GM21381 (cell line): ENCODE measurements around the gene ASF1B.

Experiments used
- ATAC-seq: cut with Tn5 transposase; IDR thresholded peaks from one replicate; pipeline ENCODE4 v1.9.1; 2021; ENCODE audit warnings: mild to moderate bottlenecking, moderate library complexity; ENCODE audit not compliant: unreplicated experiment

Gene ASF1B

DNA sequence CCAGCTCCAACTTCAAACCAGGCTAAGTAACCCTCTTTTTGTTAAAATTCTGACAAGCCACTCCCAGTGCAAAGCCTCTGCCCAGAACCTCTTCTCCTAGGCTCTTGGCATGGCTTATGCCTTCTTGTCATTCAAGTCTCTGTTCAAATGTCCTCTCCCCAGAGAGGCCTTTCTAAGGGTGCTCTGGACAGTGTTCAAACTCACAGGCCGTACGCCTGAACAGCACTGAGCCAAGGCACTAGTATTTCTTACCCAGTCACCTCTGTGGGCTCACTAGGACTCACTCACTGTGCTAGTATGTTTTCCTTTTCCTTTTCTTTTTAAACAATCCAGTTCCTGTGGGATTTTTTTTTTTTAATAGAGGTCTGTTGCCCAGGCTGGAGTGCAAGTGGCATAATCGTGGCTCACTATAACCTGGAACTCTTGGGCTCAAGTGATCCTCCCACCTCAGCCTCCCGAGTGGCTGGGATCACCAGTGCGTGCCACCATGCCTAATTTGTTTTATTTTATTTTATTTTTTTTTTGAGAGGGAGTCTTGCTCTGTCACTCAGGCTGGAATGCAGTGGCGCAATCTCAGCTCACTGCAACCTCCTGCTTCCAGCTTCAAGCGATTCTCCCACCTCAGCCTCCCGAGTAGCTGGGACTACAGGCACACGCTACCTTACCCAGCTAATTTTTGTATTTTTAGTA is 2.3 kb upstream of the ASF1B start:
- ATAC-seq, result no peak

GRCh38 chr19:14135985-14136508 is 342 bp downstream of the ASF1B start:
- peak; percentile 0 for ATAC-seq

- no peak for ATAC-seq
Measured at GRCh38 chr19:14135355-14135754, 1.0 kb downstream of the ASF1B start.

GRCh38 chr19:14127929-14128509 is 8.4 kb downstream of the ASF1B start:
- no peak for ATAC-seq

- ATAC-seq, result no peak
Measured at GRCh38 chr19:14127176-14127575, 9.2 kb downstream of the ASF1B start.

GRCh38 chr19:14122924-14123323 is 13.5 kb downstream of the ASF1B start:
- no peak for ATAC-seq

DNA sequence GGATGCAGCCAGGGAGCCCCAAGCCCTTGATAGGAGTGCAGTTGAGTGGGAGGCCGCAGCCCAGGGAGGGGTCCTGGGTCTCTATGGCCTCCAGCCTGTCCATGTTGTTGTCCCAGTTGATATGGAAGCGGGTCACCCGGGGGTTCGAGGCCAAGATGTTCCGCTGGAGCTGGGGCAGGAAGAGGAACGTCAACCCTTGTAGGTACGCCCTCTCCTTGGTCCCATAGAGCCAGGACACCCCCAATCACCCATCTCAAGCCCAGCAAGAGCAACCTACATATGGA is 15.9 kb downstream of the ASF1B start:
- ATAC-seq, result no peak

DNA sequence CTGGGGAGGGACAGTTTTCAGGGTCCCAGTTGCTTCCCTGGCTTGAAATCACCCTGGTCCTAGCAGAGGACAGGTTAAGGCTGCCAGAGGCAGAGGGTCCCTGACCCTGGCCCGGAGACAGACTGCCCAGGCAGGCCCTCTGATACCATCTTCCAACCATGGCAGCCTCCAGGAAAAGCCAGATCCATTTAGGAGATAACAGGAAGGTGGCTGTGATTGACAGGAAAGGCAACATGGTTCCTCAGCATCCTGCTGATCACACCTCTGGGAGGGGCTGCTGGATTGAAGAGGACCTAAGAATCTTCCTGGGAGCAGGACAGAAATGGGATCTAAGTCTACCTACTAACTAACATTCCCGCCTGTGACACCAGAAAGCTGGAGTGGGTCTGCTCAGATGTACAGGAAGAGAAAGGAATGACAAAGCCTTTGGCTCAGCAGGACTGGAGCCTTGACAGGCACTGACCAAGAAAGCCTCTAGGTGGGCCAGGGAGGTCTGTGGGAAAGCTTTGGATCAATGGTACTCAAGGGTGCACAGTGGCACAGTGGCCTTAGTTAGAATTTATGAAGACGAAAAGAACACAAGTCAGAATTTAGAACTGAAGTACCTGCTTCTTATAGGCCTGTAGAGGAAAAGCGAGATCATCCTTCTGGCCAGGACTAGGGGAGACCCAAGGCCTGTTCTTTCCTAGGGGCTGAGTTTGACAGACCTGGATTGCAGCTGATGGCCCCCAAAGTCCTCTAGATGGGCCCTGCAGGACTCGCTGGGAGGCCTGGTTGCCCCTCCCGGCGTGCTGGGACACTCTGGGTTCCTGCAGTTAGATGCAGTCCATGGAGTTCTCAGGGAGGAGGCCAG is 16.5 kb downstream of the ASF1B start:
- ATAC-seq, result no peak

DNA sequence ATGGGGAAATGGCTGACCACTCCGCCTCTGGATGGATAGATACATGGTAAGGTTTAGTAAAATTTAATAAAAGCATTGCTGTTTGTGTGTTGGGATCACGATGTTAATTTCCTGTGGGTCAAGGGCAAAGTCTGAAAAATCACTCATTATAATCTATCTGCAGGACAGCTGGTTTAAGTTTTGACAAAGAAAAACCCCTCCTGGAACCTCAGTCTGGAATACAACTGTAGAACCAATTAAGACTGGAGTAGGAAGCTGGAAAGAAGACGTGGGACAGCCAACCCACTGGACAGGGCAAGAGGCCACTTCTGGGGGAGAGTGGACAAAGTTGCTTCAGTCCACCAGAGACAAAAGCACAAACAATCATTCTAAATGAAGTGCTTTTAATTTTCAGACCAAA is 17.2 kb downstream of the ASF1B start:
- no peak for ATAC-seq

- ATAC-seq, result peak; percentile 44
Measured at GRCh38 chr19:14118165-14119051, 18.0 kb downstream of the ASF1B start.

DNA sequence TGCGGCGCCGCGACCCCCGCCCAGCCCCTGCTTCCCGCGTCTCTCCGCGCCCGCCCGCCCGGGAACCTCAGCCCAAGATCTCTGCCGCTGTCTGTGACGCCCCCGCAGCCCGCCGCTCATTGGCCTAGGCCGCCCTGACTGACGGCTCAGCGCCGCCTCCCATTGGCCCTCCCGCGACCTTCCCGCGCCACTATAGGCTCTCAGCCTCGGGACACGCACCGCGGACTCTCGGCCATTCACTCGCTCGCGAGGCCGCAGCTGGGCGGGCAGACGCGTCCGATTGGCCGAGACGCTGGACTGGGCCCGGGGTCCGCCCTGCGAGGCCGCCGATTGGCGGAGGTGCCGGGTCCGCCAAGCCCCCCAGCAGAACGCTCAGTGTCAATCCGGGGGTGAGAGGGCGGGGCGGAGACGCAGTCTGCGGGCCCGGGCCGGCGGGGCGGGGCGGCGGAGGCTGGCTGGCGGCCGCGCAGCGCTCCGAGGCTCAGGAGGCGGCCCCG is 18.7 kb downstream of the ASF1B start, which contains the start of gene PRKACA:
TSS of gene PRKACA (minus strand) at position 95 of the 497 bp plus-strand sequence. CDS start 215 bp downstream, outside the sequence.
- peak; percentile 87 for ATAC-seq

GRCh38 chr19:14116918-14117578 is 19.3 kb downstream of the ASF1B start:
- ATAC-seq, result no peak

GRCh38 chr19:14116525-14116917 is 19.9 kb downstream of the ASF1B start:
- no peak for ATAC-seq

DNA sequence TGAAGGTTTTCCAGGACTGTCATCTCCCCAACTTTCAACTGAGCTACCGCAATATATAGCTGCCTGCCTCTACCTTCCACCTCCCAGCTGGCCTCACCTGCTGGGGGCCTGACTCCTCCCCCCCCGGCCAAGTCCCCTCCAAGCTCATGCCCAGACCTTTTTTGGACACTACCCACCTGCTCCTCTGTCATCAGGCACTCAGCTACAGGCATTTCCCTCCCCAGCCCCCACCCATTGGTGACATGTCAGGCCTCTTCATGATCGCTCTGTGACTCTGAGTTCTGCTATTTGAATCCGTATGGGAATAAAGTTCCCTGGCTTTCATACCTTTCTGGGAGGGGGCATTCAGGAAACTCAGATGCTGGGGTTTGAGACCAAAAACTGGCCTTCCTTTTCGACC is 20.6 kb downstream of the ASF1B start:
- ATAC-seq, result no peak

DNA sequence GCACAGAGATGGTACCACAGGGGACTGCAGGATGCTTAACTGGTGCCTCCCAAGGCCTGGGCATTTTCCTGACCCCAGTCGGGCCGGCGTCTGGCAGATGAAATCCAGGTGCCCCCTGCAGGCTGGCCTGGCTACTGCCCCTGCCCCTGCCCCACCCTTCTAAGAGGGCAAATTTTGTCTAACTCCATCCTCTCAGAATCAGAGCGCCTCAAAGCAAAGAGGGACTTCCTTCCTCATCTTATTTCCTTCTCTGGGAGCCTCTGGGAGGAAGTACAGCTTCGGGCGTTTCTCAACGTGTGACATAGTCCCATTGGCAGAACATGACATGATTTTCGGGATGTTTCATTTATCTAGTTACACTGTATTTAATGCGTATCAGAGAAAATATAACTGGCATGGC is 21.5 kb downstream of the ASF1B start:
- ATAC-seq, result no peak

DNA sequence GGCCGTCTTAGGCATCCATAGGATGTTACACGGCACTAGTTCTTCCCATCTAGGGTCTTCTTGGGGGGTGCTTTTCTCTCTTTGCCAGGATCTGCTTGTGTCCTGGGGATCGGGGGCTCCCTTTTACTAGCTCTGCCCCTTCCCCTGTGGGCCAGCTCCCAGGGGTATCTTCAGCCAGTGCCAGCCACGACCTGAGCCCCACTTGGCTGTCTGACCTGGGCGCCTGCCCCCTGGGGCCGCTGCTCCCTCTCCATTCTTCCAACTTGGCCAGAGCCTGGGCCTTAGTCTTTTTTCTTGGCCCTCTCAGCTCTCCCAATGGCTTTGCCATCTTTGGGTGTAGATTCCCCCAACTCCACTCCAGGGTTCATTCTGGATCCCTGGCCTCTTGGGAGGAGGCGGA is 21.9 kb downstream of the ASF1B start:
- ATAC-seq, result no peak

DNA sequence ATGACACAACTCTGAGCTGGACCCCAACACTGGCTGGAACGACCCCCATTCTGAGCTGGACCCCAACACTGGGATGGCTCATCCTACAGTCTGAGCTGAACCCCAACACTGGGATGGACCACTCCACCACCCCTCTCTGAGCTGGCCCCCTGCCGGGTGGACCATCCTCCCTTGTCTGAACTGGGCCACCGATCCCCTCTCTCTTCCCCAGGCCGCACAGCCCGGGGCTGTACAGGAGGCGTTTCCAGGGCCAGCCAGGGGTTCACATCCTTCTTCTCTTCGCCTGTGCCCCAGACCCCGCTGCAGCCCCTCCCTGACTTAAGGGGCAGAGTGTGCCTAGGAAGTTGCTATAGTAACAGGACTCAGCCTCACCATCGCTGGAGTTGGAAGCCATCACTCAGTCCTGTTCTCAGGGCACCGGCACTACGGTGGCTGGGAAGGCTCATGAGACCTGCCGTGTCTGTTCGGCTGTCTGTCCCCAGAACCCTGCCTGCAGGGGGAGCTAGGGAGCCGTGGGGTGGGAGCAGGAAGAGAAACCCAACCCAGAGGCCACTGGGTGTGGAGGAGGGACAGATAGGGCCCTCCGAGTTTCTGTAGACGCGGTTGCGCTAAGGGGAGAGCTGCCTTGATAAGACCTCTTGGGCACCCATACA is 22.5 kb downstream of the ASF1B start:
- no peak for ATAC-seq

GRCh38 chr19:14112809-14113385 is 23.5 kb downstream of the ASF1B start:
- ATAC-seq, result no peak
